IgD-negative memory B cell (primary cell): ENCODE data around the gene ABR. TPM values are rescaled to one million over a fixed set of nuclear protein-coding genes. Genes with fewer than 3 reads are reported as not detected.

Source experiments
- H3K27ac Mint-ChIP-seq, 3 donors: one replicate each; pipeline ENCODE4 v1.8.0; 2020 to 2022; ENCODE audit warnings: mild to moderate bottlenecking in 3 of 3, mixed read lengths in 3 of 3, moderate library complexity in 1 of 3
- H3K27me3 Mint-ChIP-seq: one replicate; pipeline ENCODE4 v1.8.0; 2021; ENCODE audit warnings: mixed read lengths
- H3K36me3 Mint-ChIP-seq: one replicate; pipeline ENCODE4 v1.8.0; 2020; ENCODE audit warnings: mild to moderate bottlenecking, mixed read lengths
- H3K4me1 Mint-ChIP-seq, 3 donors: one replicate each; pipeline ENCODE4 v1.8.0; 2020 to 2022; ENCODE audit warnings: mixed read lengths in 3 of 3, mild to moderate bottlenecking in 1 of 3
- H3K4me3 Mint-ChIP-seq, 4 donors: one replicate each; pipeline ENCODE4 v1.8.0; 2020 to 2022; ENCODE audit warnings: mild to moderate bottlenecking in 4 of 4, mixed read lengths in 4 of 4, moderate library complexity in 3 of 4
- H3K9me3 Mint-ChIP-seq, 3 donors: one replicate each; pipeline ENCODE4 v1.8.0; 2020 to 2021; ENCODE audit warnings: mixed read lengths in 3 of 3, mild to moderate bottlenecking in 1 of 3
- polyA plus RNA-seq: library from polyadenylated mRNA; unstranded; fragments of 300-500 nt; fragmentation: Illumina TruSeq; gene quantifications from one replicate; pipeline ENCODE4 v1.2.3, GENCODE V29; 2021

ABR gene
- polyA plus RNA-seq, 1 donor from 2014 or later = 19.2 TPM

- H3K4me1 Mint-ChIP-seq = peaks cover 6 to 10% (median 10%) of the 10 kb centered on the region in 3 donors
- H3K36me3 Mint-ChIP-seq = peaks cover 2% of the 10 kb centered on the region
Measured at GRCh38 chr17:1173432-1174262, 6.1 kb downstream of the ABR start.

GRCh38 chr17:1171953-1172352 is 7.8 kb downstream of the ABR start:
- Mint-ChIP-seq H3K4me3 (no peak overlapping the region), H3K36me3 (peaks cover 2% of the 10 kb centered on the region), H3K9me3 (no peaks in the 10 kb centered on the region), H3K27me3 (no peaks in the 10 kb centered on the region), H3K4me1 (peaks cover 8 to 10% (median 10%) of the 10 kb centered on the region in 3 donors), H3K27ac (no peak overlapping the region)

More at GRCh38 chr17:1173432-1174262, 6.1 kb downstream of the ABR start:
- Mint-ChIP-seq H3K4me3 (peak overlapping the region in 1 of 4 donors; percentile 37), H3K9me3 (no peaks in the 10 kb centered on the region), H3K27ac (no peak overlapping the region), H3K27me3 (peaks cover 3% of the 10 kb centered on the region)

- peaks cover 6 to 10% (median 8%) of the 10 kb centered on the region in 3 donors for H3K4me1 Mint-ChIP-seq
- H3K27me3 Mint-ChIP-seq = no peaks in the 10 kb centered on the region
- peak overlapping the region in 1 of 3 donors; percentile 56 for H3K27ac Mint-ChIP-seq
- no peaks in the 10 kb centered on the region for H3K9me3 Mint-ChIP-seq
- peak overlapping the region in 1 of 4 donors; percentile 37 for H3K4me3 Mint-ChIP-seq
- H3K36me3 Mint-ChIP-seq = peaks cover 2% of the 10 kb centered on the region
Measured at GRCh38 chr17:1170739-1171138, 9.0 kb downstream of the ABR start.

- H3K4me1 Mint-ChIP-seq = peaks cover 6 to 8% (median 8%) of the 10 kb centered on the region in 3 donors
- H3K27me3 Mint-ChIP-seq = no peaks in the 10 kb centered on the region
- H3K4me3 Mint-ChIP-seq = no peak overlapping the region
- H3K27ac Mint-ChIP-seq = no peak overlapping the region
- peaks cover 2% of the 10 kb centered on the region for H3K36me3 Mint-ChIP-seq
- H3K9me3 Mint-ChIP-seq = no peaks in the 10 kb centered on the region
Measured at GRCh38 chr17:1169929-1170312, 9.9 kb downstream of the ABR start.

GRCh38 chr17:1169221-1169928 is 10.4 kb downstream of the ABR start:
- Mint-ChIP-seq H3K4me1 (peaks cover 2 to 10% (median 10%) of the 10 kb centered on the region in 3 donors), H3K4me3 (no peak overlapping the region), H3K27me3 (no peaks in the 10 kb centered on the region), H3K36me3 (no peaks in the 10 kb centered on the region), H3K27ac (no peak overlapping the region), H3K9me3 (no peaks in the 10 kb centered on the region)

- no peak overlapping the region for H3K27ac Mint-ChIP-seq
Measured at GRCh38 chr17:1168533-1169220, 11.1 kb downstream of the ABR start.

GRCh38 chr17:1166276-1166675 is 13.5 kb downstream of the ABR start:
- no peaks in the 10 kb centered on the region for H3K27me3 Mint-ChIP-seq
- H3K9me3 Mint-ChIP-seq = no peaks in the 10 kb centered on the region
- H3K36me3 Mint-ChIP-seq = no peaks in the 10 kb centered on the region
- no peak overlapping the region for H3K4me3 Mint-ChIP-seq
- H3K27ac Mint-ChIP-seq = no peak overlapping the region
- peaks cover 0 to 5% (median 5%) of the 10 kb centered on the region in 3 donors for H3K4me1 Mint-ChIP-seq

More at GRCh38 chr17:1168533-1169220, 11.1 kb downstream of the ABR start:
- H3K9me3 Mint-ChIP-seq = no peaks in the 10 kb centered on the region
- peak overlapping the region in 1 of 4 donors; percentile 17 for H3K4me3 Mint-ChIP-seq
- H3K27me3 Mint-ChIP-seq = no peaks in the 10 kb centered on the region
- no peaks in the 10 kb centered on the region for H3K36me3 Mint-ChIP-seq
- peaks cover 0 to 7% (median 6%) of the 10 kb centered on the region in 3 donors for H3K4me1 Mint-ChIP-seq

GRCh38 chr17:1165836-1166235 is 13.9 kb downstream of the ABR start:
- Mint-ChIP-seq H3K27ac (no peak overlapping the region), H3K4me3 (no peak overlapping the region), H3K4me1 (peaks cover 0 to 5% (median 5%) of the 10 kb centered on the region in 3 donors), H3K36me3 (no peaks in the 10 kb centered on the region), H3K27me3 (no peaks in the 10 kb centered on the region), H3K9me3 (no peaks in the 10 kb centered on the region)

- Mint-ChIP-seq H3K36me3 (peaks cover 2% of the 10 kb centered on the region), H3K27ac (no peak overlapping the region), H3K4me3 (no peak overlapping the region), H3K27me3 (no peaks in the 10 kb centered on the region), H3K9me3 (no peaks in the 10 kb centered on the region), H3K4me1 (peaks cover 0 to 9% (median 7%) of the 10 kb centered on the region in 3 donors)
Measured at GRCh38 chr17:1164935-1165556, 14.7 kb downstream of the ABR start.

GRCh38 chr17:1162116-1162855 is 17.5 kb downstream of the ABR start:
- H3K4me3 Mint-ChIP-seq = no peak overlapping the region
- H3K27me3 Mint-ChIP-seq = no peaks in the 10 kb centered on the region
- peaks cover 0 to 12% (median 7%) of the 10 kb centered on the region in 3 donors for H3K4me1 Mint-ChIP-seq
- H3K9me3 Mint-ChIP-seq = no peaks in the 10 kb centered on the region
- no peak overlapping the region for H3K27ac Mint-ChIP-seq
- H3K36me3 Mint-ChIP-seq = peaks cover 4% of the 10 kb centered on the region

- peaks cover 0 to 10% (median 7%) of the 10 kb centered on the region in 3 donors for H3K4me1 Mint-ChIP-seq
- no peak overlapping the region for H3K4me3 Mint-ChIP-seq
- H3K27ac Mint-ChIP-seq = peak overlapping the region in 1 of 3 donors; percentile 73
- H3K36me3 Mint-ChIP-seq = peaks cover 4% of the 10 kb centered on the region
- H3K27me3 Mint-ChIP-seq = no peaks in the 10 kb centered on the region
- H3K9me3 Mint-ChIP-seq = no peaks in the 10 kb centered on the region
Measured at GRCh38 chr17:1160591-1161390, 19.0 kb downstream of the ABR start.

GRCh38 chr17:1159431-1160180 is 20.2 kb downstream of the ABR start:
- Mint-ChIP-seq H3K9me3 (no peaks in the 10 kb centered on the region), H3K27ac (no peak overlapping the region), H3K4me3 (peak overlapping the region in 1 of 4 donors; percentile 8), H3K36me3 (peaks cover 6% of the 10 kb centered on the region), H3K27me3 (no peaks in the 10 kb centered on the region), H3K4me1 (peaks cover 4 to 10% (median 4%) of the 10 kb centered on the region in 3 donors)

- Mint-ChIP-seq H3K27me3 (no peaks in the 10 kb centered on the region), H3K36me3 (peaks cover 6% of the 10 kb centered on the region), H3K4me1 (peaks cover 4 to 10% (median 4%) of the 10 kb centered on the region in 3 donors), H3K9me3 (no peaks in the 10 kb centered on the region), H3K27ac (no peak overlapping the region), H3K4me3 (no peak overlapping the region)
Measured at GRCh38 chr17:1158879-1159278, 20.9 kb downstream of the ABR start.
